ENCODE data around the gene FBXL20.

The FBXL20 gene

DNA sequence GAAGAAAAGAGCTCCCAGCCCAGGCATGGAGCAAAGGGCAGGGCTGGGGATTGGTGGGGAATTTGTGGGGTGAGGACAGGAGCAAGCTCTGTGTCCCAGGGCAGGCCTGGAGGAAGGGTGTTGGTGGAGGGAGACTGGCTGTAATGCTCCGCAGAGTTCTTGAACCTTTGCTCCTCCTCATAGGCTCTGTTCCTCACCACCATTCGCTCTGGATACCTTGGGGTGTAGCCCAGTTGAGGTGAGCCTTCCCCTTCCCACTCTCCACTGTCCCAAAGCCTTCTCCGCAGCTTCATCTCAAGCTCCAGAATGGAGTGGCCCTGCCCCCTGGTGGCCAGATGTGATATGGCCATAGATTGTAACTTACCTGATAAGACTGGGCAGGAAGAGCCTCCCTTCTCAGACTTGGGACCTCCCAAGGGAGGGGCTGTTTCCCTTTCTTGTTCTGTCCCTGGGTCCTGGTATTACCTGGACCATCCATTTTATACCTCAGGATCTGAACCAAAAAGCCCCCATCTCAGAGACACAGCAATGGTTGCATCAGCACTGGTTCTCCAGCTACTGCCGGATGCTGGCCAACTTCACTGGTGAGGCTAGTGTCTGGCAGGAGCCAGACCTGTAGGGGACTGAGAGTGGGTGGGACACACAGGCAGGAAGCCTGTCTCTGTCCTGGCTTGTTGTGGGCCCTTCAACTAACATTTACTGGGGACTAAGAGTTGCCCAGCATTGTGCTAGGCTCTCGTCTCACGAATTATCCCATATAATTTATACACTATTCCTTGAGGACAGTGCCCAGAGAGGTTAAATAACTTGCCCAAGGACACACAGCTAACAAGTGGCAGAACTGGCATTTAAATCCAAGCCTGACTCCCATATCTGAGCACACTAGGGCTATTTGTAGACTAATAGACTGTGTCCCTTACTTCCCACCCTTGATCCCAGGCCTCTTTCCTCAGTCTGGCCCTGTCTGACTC, 156.5 kb downstream of the FBXL20 start:
- peak; percentile 57 for DNase-seq

- DNase-seq: no peak
Measured at GRCh38 chr17:39244016-39244599, 157.3 kb downstream of the FBXL20 start.

DNA sequence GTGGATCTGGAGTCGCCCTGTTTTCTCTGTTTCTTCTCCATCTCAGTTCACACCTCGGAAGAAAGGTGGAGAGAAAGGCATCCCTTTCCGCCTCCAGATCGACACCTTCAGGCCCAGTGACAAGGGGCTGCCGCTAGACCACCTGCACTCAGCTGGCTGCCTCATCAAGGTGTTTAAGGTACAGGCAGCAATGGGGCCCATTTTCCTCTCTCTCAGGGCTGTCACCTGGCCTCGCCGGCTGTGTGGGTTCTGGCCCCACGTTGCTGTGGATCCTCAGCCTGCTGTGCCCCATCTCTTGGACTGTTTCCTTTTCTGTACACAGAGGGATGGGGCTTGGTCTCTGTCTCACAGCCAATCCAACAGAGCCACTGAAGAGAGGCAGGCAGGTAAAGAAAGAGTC, 158.3 kb downstream of the FBXL20 start:
- no peak for DNase-seq

- no peak for DNase-seq
Measured at GRCh38 chr17:39240631-39241030, 160.8 kb downstream of the FBXL20 start.

- DNase-seq: no peak
Measured at GRCh38 chr17:39239640-39240314, 161.6 kb downstream of the FBXL20 start.

DNA sequence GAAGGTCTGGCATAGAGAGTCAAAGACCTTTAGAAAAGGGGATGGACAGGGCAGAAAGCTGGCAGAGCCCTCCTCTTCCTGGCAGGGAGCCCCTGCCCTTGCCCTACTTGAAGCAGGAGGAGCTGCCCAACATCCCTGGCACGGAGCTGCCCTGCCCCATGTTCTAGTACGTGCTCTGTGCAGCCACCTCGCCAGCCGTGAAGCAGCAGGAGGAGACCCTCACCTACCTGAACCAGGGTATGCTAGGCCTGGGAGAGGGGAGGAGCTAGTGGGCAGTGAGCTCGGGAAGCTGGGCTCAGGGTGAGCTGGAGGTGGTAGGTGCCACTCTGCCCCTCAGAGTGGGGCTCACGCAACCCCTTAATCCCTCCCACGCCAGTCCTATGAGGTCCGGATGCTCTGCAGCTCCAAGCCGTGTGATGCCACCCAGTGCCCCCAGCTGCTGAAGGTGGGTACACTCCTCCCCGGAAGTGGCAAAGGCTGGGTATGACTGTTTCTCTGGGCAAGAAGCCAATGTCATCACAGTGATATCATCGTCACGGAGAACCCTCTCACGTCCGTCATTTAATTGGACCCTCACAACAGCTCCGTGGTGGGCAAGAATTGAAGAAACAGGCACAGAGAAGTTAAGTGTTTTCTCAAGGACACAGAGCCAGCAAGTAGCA, 163.0 kb downstream of the FBXL20 start:
- DNase-seq: peak; percentile 67

DNA sequence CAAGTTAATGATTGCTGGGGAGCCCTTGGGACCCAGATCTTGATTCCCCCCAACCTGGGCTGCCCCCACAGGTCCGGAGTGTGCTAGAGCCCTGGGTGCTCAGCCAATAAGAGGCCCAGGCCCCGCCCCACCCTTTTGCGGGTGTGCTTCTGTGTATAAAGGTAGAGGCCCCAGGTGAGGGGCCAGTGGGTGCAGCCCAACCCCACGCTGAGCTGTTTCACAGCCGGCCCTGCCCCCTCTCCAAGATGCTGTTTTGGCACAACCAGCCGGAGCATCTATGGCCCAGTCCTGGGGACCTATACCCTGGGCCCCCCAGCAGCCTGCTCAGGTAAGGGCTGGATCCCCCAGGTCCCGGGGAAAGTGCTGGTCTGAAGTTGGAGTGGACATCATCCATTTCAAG, 163.8 kb downstream of the FBXL20 start:
- no peak for DNase-seq

DNA sequence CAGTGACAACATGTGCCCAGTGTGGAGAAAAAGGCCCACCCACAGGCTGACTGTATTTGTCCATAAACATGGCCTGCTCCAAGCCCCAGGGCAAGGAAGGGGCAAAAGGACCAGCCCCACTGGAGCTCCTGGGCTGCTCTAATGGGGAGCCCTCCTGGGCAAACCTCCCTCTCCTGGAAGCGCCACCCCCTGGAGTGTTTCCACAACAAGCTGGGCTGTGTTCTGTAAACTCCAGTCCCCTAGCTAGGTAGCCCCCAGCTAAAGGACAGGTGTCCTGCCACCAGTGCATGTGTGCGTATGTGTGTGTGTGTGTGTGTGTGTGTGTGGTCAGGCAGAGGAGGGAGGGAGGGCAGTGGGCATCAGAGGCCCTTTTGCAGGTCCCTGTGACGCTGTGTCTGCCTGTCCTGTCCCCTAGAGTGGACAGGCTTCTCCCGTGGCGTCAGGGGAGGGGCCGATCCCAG, 164.4 kb downstream of the FBXL20 start:
- peak; percentile 47 for DNase-seq

GRCh38 chr17:39236450-39236927, 164.9 kb downstream of the FBXL20 start:
- DNase-seq: peak; percentile 63

DNA sequence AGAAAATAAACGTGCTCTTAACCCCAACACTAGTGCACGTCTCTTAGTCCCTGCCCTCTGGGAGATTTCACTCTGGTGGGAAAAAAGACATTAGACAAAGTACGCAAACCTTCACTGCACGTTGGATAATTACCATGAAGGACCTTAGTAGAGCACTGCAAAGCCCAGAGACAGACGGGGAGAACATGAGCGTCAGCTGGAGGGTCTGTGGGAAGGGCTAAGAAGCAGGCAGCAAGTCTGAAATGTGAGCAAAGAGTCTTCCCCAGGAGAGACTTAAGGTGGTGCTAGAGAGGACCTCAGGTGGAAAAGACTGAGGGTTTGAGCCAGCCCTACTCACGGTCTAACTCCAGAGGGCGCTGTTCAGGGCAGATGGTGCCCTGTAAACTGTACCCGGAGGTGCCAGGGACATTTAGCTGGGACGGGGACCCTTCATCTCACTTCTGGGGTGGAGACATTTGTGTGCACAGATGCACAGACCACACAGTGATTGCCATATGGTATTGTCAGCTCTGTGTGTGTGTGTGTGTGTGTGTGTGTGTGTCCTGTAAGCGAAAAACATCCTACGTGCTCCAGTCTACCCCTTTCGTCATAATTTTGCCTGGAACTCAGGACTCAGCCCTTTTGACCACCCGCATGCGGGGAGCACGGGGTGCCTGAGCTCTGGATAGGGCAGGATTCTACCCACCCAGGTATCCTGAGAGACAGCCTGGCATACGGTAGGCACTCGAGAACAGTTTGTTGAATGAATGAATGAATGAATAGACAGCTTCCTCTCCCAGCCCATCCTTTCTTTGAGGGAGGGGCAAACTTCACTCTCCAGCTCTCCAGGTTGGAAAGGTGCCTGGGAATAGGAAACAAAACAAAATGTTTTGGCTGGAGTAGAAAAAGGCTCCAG, 165.6 kb downstream of the FBXL20 start:
- peak; percentile 52 for DNase-seq

DNA sequence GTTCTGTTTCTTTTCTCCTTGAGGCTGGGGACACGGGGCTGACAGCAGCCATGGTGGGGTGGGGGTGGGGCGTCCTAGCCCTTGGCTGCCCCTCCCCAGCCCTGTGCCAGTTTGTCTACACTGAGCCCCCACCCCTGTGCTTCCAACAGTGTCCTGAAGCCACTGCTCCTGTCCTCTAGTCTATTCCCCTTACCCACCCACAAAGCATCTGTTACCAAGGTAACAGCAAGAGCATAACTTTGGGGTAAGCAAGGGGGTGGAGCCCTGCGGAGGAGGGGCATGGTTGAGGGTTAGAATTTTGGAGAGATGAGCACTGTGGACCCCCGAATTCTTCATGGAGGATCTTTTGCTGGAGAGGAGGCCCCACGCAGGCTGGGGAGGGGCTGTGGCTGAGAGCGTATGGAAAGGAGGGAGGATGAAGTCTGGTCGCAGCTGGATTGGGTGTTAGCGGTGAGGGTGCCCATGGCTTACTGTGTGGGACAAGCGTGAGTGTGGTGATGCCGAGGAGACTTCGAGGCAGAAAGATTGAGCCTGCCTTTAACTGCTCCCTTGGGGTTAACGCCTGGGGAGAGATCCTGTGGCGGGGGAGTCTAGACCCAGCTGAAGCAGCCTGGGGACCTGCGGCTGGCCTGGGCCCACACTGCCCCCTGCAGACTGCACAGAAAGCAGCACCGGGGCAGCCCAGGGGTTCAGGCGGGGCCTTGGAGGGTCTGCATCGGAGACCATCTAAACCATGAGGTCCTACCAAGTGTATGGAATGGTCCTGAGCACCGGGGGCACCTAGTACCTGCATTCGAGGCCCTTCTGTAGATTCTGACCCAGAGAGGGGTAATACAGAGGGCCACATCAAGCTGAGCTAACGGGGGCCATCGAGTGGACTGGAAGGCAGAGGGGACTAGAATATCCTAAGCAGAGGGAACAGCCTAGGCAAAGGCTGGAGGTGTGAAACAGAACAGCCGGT, 169.6 kb downstream of the FBXL20 start:
- DNase-seq: no peak

DNA sequence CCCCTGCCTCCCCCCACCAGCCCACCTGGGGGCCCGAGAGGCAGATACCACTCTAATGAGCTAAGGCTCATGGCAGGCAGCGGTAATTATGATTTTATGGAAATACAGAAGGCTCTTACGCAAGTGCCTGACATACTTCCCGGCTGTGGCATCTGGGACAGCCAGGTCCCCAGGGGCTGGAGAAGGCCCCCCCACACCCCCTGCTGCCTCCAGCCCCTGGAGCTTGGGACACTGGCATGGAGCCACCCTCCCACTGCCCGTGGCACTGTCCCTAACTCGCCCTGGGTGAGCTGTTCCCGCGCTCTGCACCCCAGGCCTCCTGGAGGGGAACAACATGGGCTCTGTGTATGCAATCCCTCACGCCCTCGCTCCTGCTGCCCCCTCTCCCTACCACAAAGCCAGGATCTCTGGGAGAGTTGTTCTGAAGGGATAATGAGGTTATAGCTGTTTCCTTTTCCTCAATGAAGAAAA, 170.3 kb downstream of the FBXL20 start:
- no peak for DNase-seq

DNA sequence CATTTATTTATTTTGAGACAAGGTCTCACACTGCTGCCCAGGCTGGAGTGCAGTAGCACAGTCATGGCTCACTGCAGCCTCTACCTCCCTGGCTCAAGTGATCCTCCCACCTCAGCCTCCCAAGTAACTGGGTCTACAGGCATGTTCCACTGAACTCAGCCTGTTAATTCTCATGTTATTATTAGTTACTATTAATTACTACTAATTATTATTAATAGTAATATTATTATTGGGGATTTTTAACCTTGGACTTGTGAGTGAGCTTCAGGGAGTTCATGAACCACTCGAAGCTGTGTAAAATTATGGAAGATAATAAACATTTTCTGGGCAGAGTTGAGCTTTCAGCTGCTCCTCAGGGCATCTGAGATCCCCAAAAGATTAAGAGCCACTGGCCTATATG, 171.1 kb downstream of the FBXL20 start:
- no peak for DNase-seq

DNA sequence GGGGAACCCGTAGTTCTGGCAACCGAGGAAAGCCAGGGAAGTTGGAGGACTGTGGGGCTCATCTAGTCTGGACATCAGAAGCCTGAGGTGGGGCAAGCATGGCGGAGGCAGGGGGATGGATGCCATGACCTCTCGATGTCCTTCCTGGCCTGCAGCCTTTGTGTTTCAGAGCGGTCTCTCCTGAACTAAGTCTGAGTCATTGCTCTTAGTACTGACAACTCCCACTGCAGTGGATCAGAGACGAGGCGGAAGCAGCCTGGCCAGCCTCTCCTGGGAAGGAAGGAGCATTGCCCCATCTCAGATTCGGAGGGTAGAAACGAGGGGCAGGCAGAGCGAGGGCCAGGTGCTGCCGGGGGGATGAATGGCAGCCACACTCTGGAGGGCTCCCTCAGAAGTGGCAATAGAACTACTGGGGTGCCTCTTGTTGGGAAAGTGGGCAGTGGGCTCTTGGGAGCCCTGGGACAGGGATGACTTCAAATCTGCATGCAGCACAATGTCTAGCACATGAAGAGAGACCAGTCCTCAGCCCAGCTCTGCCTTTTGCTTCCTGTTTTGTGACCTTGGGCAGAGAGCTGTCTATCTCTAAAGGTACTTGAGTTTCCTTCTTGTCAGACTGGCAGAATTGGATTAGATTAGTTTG, 172.0 kb downstream of the FBXL20 start:
- DNase-seq: no peak

DNA sequence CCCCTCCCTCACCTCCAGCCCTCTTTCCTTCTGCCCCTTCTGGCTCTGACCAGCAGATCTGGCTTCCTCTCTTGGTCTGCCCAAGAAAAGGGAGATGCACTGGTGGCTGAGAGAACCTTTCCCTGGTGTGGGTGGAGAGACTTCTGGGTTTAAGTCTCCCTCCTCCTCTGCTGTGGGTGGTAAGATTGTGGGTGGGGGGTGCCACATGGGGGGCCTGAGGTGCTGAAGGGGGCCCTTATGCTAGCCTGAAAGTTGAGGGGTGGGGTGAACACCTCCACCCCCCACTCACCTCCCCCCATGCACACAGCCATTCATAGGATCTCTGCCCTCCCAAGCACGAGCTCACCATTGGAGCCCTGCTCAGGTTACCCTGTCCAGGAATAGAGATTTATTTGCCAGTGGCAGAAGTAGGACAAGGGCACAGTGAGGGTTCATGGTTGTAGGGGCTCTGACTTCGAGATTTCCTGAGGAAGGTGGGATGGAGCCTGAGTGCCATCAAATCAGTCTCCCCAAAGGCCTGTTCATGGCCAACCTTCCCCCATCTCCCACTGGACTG, 174.0 kb downstream of the FBXL20 start:
- no peak for DNase-seq

DNA sequence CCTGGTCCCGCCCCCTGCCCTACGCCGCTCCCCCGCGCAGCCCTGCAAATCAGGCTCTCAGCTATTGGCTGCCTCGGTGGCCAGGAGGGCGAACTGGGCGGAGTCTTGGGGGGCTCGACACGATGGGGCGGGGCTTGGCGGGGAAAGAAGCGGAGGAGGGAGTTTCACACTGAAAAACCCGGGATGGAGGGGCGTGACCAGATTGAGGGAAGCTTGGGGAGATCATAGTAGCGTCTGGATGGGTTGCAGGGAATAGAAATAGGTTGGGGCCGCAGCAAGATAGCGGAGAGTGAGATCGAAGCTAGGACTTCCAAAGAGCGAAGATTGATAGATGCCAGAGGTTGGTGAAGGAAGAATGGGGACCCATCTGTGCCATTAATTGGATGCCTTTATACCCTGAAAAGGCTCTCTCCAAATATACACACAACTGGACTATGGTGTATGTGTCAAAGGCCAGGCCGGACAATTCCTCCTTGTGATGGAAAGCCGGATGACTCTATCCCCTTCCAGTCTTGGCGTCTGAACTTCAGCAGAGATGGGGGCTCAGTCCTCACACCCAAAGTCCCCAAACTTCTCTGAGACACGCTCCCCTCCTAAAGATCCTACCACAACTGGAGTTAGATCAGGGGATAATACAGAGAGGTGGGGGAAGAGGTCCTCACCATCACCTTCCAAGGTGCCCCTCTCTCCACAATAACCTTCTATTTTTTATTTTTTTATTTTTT, 175.3 kb downstream of the FBXL20 start:
- peak; percentile 82 for DNase-seq

DNA sequence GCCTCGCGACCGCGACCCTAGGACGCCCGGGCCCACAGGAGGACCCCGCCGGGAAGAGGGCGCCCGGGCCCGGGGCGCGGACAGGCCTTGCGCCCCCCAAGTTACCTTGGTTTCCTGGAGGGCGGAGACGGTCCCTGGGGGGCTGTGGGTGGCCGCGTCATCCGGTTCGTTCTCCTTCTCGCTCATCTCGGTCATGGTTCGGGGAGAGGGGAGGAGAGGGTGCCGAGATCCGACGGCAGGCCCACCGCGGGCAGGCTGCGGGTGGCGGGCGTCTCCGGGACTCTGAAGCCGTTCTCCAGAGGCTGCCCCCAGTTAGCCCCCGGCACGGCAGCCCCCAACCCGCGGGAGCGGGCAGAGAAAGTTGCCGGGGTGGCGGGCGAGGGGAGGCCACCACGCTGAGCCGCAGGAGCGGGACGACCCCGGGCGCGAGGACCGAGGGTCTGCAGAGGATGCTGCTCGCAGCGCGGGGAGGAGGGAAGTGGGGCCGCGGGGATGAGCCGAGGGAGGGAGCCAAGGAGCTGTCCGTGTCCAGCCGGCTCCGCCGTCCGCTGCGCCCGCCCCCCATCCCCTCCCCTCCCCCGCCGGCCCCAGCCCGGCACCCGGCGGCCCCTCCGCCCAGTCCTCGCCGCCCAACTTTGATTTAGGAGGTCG, 176.0 kb downstream of the FBXL20 start, which contains the start of gene STAC2:
Gene STAC2, minus strand, starts transcription at position 638 of the 651 bp plus-strand sequence. Its CDS starts 443 bp downstream, at position 195.
- DNase-seq: peak; percentile 11

- DNase-seq: no peak
Measured at GRCh38 chr17:39224778-39225307, 176.6 kb downstream of the FBXL20 start.
